Measurements from ENCODE around the gene YTHDC1.
"Not testable (repeated sequence)": the region's sequence is repeated elsewhere in the genome, so short reads cannot be mapped to it uniquely, and the experiment has no call there.

Gene YTHDC1

GRCh38 chr4:68283714-68284113 is 66.2 kb downstream of the YTHDC1 start:
- H3K4me3 ChIP-seq (ENCODE audit: low read depth, low read length), result no peak overlapping the region
- no peaks in the 10 kb centered on the region for H3K36me3 ChIP-seq (replicated peaks)
- no peak for TF ChIP-seq CTCF (IDR thresholded peaks at IDR 0.05; ENCODE audit: low read depth, low read length, missing control alignments)
- no peak overlapping the region for H3K27ac ChIP-seq
- in situ Hi-C loops (cut with HindIII; ENCODE audit: low pct_ligation_motif_present, low sequenced_read_pairs), result no loop called here
- no peaks in the 10 kb centered on the region for H3K27me3 ChIP-seq (replicated peaks)
- no peak for DNase-seq

- Histone ChIP-seq H3K27me3 (replicated peaks) (no peaks in the 10 kb centered on the region), H3K4me3 (ENCODE audit: low read depth, low read length) (no peak overlapping the region), H3K36me3 (replicated peaks) (no peaks in the 10 kb centered on the region), H3K27ac (no peak overlapping the region)
- no peak for DNase-seq
- in situ Hi-C loops (cut with HindIII; ENCODE audit: low pct_ligation_motif_present, low sequenced_read_pairs), result no loop called here
- TF ChIP-seq CTCF (IDR thresholded peaks at IDR 0.05; ENCODE audit: low read depth, low read length, missing control alignments), result no peak
Measured at GRCh38 chr4:68283095-68283494, 66.8 kb downstream of the YTHDC1 start.

- in situ Hi-C loops (cut with HindIII; ENCODE audit: low pct_ligation_motif_present, low sequenced_read_pairs); H3K36me3 ChIP-seq (replicated peaks); H3K4me3 ChIP-seq (ENCODE audit: low read depth, low read length); H3K27ac ChIP-seq; H3K27me3 ChIP-seq (replicated peaks); DNase-seq: not testable (repeated sequence)
Measured at GRCh38 chr4:68281796-68282740, 67.8 kb downstream of the YTHDC1 start.

GRCh38 chr4:68278029-68278428 is 71.9 kb downstream of the YTHDC1 start:
- no peak for DNase-seq
- H3K27me3 ChIP-seq (replicated peaks), result no peaks in the 10 kb centered on the region
- no peak overlapping the region for H3K4me3 ChIP-seq (ENCODE audit: low read depth, low read length)
- no peak for TF ChIP-seq CTCF (IDR thresholded peaks at IDR 0.05; ENCODE audit: low read depth, low read length, missing control alignments)
- H3K36me3 ChIP-seq (replicated peaks), result no peaks in the 10 kb centered on the region
- in situ Hi-C loops (cut with HindIII; ENCODE audit: low pct_ligation_motif_present, low sequenced_read_pairs), result no loop called here
- H3K27ac ChIP-seq, result no peak overlapping the region

- Histone ChIP-seq H3K36me3 (replicated peaks) (no peaks in the 10 kb centered on the region), H3K27me3 (replicated peaks) (no peaks in the 10 kb centered on the region), H3K27ac (no peak overlapping the region), H3K4me3 (ENCODE audit: low read depth, low read length) (no peak overlapping the region)
- no peak for DNase-seq
- TF ChIP-seq CTCF (IDR thresholded peaks at IDR 0.05; ENCODE audit: low read depth, low read length, missing control alignments), result no peak
- in situ Hi-C loops (cut with HindIII; ENCODE audit: low pct_ligation_motif_present, low sequenced_read_pairs), result no loop called here
Measured at GRCh38 chr4:68277627-68278026, 72.3 kb downstream of the YTHDC1 start.

GRCh38 chr4:68272860-68273259 is 77.0 kb downstream of the YTHDC1 start:
- Histone ChIP-seq H3K27me3 (replicated peaks) (no peaks in the 10 kb centered on the region), H3K4me3 (ENCODE audit: low read depth, low read length) (no peak overlapping the region), H3K27ac (no peak overlapping the region), H3K36me3 (replicated peaks) (no peaks in the 10 kb centered on the region)
- no peak for DNase-seq
- in situ Hi-C loops (cut with HindIII; ENCODE audit: low pct_ligation_motif_present, low sequenced_read_pairs), result no loop called here
- no peak for TF ChIP-seq CTCF (IDR thresholded peaks at IDR 0.05; ENCODE audit: low read depth, low read length, missing control alignments)

All from brain microvascular endothelial cell (primary cell).